GM18505 (cell line): ENCODE measurements around the gene TFG.

Source experiments
- ATAC-seq: cut with Tn5 transposase; IDR thresholded peaks from one replicate; pipeline ENCODE4 v1.9.1; 2021; ENCODE audit not compliant: unreplicated experiment
- POLR2A ChIP-seq: IDR thresholded peaks from 4 replicates; pipeline ENCODE4 v1.6.1; 2011; ENCODE audit warnings: borderline replicate concordance; ENCODE audit not compliant: insufficient read depth, insufficient read length; ENCODE audit errors: extremely low read depth

TFG gene

GRCh38 chr3:100697723-100698285, 11.5 kb upstream of the TFG start:
- TF ChIP-seq POLR2A: no peak
- no peak for ATAC-seq

- no peak for TF ChIP-seq POLR2A
- no peak for ATAC-seq
Observed at GRCh38 chr3:100698736-100699135, 10.6 kb upstream of the TFG start.

GRCh38 chr3:100700708-100701107, 8.6 kb upstream of the TFG start:
- no peak for TF ChIP-seq POLR2A
- no peak for ATAC-seq

DNA sequence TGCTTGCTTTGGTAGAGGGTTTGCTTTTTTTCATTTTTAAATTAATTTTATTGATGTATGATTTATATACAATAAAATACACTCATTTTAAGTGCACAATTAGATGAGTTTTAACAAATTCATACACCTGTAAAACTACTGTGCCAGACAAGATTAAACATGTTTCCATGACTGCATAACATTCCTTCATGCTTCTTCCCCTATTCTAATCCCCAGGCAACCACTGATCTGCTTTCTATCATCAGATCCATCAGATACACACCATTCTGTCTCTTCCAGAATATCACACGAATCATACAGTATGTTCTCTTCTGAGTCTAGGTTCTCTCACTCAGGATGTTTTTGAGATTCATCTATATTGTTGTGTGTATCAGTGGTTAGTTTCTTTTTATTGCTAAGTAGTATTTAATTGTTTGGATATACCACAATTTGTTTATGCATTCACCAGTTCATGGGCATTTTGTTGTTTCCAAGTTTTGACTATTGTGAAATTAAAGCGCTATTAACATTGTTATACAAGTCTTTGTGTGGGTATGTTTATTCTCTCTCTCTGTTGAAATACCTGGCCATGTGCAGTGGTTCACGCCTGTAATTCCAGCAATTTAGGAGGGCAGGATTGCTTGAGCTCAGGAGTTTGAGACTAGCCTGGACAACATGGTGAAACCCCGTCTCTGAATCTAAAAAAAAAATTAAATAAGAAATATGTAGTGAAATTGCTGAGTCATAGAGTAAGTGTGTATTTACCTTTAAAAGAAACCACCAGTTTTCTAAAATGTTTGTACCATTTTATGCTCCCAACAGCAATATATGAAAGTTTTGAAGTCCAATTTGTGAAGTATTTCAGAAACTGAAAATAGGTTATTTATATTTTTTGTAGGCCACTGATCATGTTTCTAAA, 7.0 kb upstream of the TFG start:
- ATAC-seq: no peak
- no peak for TF ChIP-seq POLR2A

GRCh38 chr3:100702980-100703345, 6.3 kb upstream of the TFG start:
- ATAC-seq: no peak
- no peak for TF ChIP-seq POLR2A

DNA sequence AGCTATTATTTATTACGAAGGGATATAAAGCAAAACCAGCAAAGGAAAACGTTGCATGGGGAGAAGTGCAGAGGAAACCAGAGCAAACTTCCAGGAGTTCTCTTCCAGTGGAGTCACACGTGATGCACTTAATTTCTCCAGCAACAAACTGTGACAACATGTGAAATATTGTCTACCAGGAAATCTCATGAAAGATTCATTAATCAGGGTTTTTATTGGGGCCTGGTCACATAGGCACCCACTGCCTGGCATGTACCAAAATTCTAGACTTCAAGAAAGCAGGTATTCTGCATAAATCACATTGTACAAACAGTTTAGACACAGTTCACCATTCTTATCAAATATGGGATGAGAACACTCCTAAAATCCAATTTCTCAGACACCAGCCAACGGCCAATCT, 5.4 kb upstream of the TFG start:
- no peak for TF ChIP-seq POLR2A

GRCh38 chr3:100706365-100706764, 2.9 kb upstream of the TFG start:
- no peak for TF ChIP-seq POLR2A
- no peak for ATAC-seq

More for the DNA sequence above, 5.4 kb upstream of the TFG start:
- no peak for ATAC-seq

- ATAC-seq: no peak
- TF ChIP-seq POLR2A: no peak
Observed at GRCh38 chr3:100708644-100708988, 678 bp upstream of the TFG start.

DNA sequence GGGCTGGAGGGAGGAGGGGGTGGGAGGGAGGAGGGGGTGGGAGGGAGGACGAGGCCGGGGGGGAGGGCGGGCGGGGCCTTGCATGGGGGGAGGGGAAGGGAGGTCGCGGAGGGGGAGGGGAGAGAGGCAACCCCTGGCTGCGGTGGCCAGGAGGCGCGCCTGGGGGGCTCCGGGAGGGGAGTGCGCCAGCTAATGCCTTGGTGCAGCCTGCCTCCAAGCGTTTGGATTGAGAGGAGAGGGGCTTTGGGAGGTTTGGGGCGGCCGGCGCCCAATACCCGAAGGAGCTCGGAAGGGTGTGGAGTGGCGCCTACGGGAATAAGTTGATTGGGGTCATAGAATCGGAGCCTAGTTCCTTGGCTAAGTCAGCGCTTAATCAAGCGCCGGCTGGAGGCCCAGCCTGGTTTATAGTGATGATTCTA, 557 bp downstream of the TFG start:
- no peak for TF ChIP-seq POLR2A
- peak; percentile 4 for ATAC-seq

DNA sequence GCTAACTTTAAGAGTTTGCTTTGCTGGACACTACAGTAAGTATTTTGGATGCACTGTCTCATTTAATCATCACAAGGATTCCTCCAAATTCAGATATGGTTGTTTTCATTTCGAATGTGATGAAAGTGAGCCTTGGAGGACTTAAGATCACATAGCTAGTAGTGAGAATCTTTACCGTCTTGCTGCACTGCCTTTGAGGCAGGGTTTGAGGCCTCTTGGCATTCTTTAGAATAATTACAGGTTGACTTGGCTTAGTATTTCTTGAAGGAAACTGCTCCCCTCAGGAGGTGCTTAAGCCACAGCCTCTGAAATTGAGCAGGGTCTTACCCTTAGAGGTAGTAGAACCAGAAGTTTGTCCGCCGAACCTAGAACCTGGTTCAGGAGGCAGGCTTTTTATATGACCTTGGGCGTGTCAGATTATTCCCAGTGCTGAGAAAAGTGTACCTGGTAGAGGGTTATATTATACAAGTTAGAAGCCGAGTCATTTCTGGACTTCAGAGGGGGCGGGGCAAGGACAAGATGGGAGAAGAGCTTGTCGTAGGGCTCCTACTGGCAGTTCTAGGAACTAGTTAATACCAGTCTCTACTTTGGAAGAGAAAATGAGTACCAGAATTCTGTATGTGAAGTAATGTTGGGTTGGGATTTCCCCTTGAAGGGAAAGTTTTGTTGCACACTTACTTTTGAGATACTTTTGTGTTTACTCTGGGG, 1.1 kb downstream of the TFG start:
- TF ChIP-seq POLR2A: no peak

DNA sequence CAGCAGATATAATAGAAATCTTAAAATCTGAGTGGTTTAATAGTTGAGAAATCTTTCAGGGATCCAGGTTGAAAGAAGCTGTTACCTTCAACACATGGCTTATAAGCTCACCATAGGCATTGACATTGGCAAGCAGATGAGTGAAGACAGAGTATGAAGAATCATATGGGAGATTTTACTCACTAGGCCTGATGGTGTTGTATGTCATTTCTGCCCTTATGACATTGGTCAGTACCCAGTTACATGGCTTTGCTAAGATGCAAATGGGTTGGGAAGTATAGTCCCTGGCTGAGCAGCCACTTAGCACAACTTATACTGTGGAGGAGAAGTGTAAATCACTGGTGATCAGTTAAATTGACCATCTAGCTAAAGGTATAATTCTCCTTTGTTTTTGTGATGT, 5.9 kb downstream of the TFG start:
- no peak for TF ChIP-seq POLR2A
- ATAC-seq: no peak

More for the DNA sequence above, 1.1 kb downstream of the TFG start:
- ATAC-seq: peak; percentile 44

DNA sequence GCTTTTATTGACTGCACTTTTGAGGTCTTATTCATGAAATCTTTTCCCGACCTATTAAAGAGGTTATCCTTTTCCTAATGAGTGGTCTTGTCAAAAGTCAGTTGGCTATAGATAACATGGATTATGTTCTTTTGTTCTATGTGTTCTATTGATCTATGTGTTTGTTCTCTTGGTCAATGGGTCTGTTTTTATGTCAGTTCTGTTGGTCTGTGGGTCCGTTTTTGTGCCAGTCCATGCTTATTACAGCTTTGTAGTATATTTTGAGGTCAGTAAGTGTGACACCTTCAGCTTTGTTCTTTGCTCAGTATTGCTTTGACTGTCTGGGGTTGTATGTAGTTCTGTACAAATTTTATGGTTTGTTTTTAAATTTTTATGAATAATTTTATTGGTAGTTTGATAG, 7.8 kb downstream of the TFG start:
- no peak for ATAC-seq
- no peak for TF ChIP-seq POLR2A

GRCh38 chr3:100717637-100718487, 8.6 kb downstream of the TFG start:
- ATAC-seq: no peak
- TF ChIP-seq POLR2A: no peak
